Astrocyte of the cerebellum (primary cell): ENCODE results near the gene TTI1.

Experiments used
- DNase-seq: peaks from one replicate; pipeline ENCODE4 v3.0.0-alpha.2; 2011; ENCODE audit warnings: low read depth
- H3K4me3 ChIP-seq: 2 replicates; pipeline ENCODE4 v1.5.1; 2011; ENCODE audit warnings: mild to moderate bottlenecking, low read depth, low read length, moderate library complexity
- CTCF ChIP-seq: IDR thresholded peaks from 2 replicates; pipeline ENCODE4 v1.5.1; 2012; ENCODE audit warnings: low read length, low read depth, moderate library complexity, mild to moderate bottlenecking; ENCODE audit errors: missing control alignments
- in situ Hi-C: cut with HindIII; loops from 2 replicates; pipeline ENCODE4 v1.10.0; 2017; ENCODE audit warnings: low sequenced_read_pairs

The TTI1 gene

GRCh38 chr20:38049800-38050199 lies 16.5 kb upstream of the TTI1 start:
- DNase-seq, result peak; percentile 57
- no peak for TF ChIP-seq CTCF
- in situ Hi-C loops, result loop anchor here (25.0 kb wide), 1 partner anchor 462 kb away; no protein-coding TSS in a partner anchor
- H3K4me3 ChIP-seq, result no peak overlapping the region

GRCh38 chr20:38046572-38046971 lies 13.3 kb upstream of the TTI1 start:
- no peak for TF ChIP-seq CTCF
- in situ Hi-C loops, result loop anchor here (25.0 kb wide), 1 partner anchor 459 kb away; no protein-coding TSS in a partner anchor
- DNase-seq, result no peak
- H3K4me3 ChIP-seq, result no peak overlapping the region

GRCh38 chr20:38044685-38045084 lies 11.4 kb upstream of the TTI1 start:
- no peak overlapping the region for H3K4me3 ChIP-seq
- TF ChIP-seq CTCF, result no peak
- DNase-seq, result no peak
- in situ Hi-C loops, result loop anchor here (25.0 kb wide), 1 partner anchor 457 kb away; no protein-coding TSS in a partner anchor

GRCh38 chr20:38043512-38044300 lies 10.4 kb upstream of the TTI1 start:
- H3K4me3 ChIP-seq, result no peak overlapping the region
- in situ Hi-C loops, result loop anchor here (25.0 kb wide), 1 partner anchor 456 kb away; no protein-coding TSS in a partner anchor
- peak; percentile 32 for DNase-seq
- no peak for TF ChIP-seq CTCF

GRCh38 chr20:38040276-38040675 lies 7.0 kb upstream of the TTI1 start:
- no peak for TF ChIP-seq CTCF
- no peak overlapping the region for H3K4me3 ChIP-seq
- in situ Hi-C loops, result loop anchor here (25.0 kb wide), 1 partner anchor 453 kb away; no protein-coding TSS in a partner anchor
- no peak for DNase-seq

GRCh38 chr20:38036366-38036765 lies 3.1 kb upstream of the TTI1 start:
- no peak for DNase-seq
- no peak overlapping the region for H3K4me3 ChIP-seq
- no peak for TF ChIP-seq CTCF
- in situ Hi-C loops, result loop anchor here (25.0 kb wide), 1 partner anchor 449 kb away; no protein-coding TSS in a partner anchor
